ENCODE data around the gene DAP.

DAP gene

GRCh38 chr5:10649666-10650380 lies 111.2 kb downstream of the DAP start:
- Histone ChIP-seq H2BK12ac (ENCODE audit: low read length) (no peak overlapping the region), H4K91ac (ENCODE audit: low read depth, low read length, poor library complexity) (no peak overlapping the region), H2AFZ (ENCODE audit: low read length) (no peak overlapping the region), H3K4me3 (ENCODE audit: low read length in 2 of 2) (no peak overlapping the region), H3K27ac (replicated peaks; ENCODE audit: low read length) (no peak overlapping the region), H3K23ac (ENCODE audit: low read depth, low read length, poor library complexity) (peak overlapping the region; percentile 25), H3K27me3 (ENCODE audit: control insufficient read depth in 3 of 3, insufficient read depth in 3 of 3, low read depth in 1 of 3, low read length in 3 of 3) (no peaks in the 10 kb centered on the region), H2BK120ac (ENCODE audit: low read depth, low read length) (no peak overlapping the region), H3K9me3 (replicated peaks in 1 of 2; ENCODE audit: control insufficient read depth in 2 of 2, insufficient read depth in 1 of 2, low read depth in 1 of 2, low read length in 2 of 2) (peaks cover 0 to 1% of the 10 kb centered on the region in 2 donors), H3K4ac (ENCODE audit: low read length) (no peak overlapping the region), H3K36me3 (replicated peaks in 1 of 2; ENCODE audit: control insufficient read depth in 2 of 2, insufficient read depth in 2 of 2, low read length in 2 of 2) (no peaks in the 10 kb centered on the region), H2AK5ac (ENCODE audit: low read depth, low read length) (no peak overlapping the region), H3K4me1 (ENCODE audit: control insufficient read depth in 2 of 2, insufficient read depth in 1 of 2, low read depth in 1 of 2, low read length in 2 of 2) (peaks cover 0 to 3% of the 10 kb centered on the region in 2 donors), H3K79me1 (ENCODE audit: low read depth, low read length) (peaks cover 2% of the 10 kb centered on the region), H3K4me2 (ENCODE audit: insufficient read depth, low read length, poor library complexity, severe bottlenecking) (no peak overlapping the region), H3K14ac (ENCODE audit: low read length) (no peak overlapping the region), H2BK15ac (ENCODE audit: low read length) (no peak overlapping the region), H3K9ac (ENCODE audit: low read depth, low read length, poor library complexity) (no peak overlapping the region), H4K8ac (ENCODE audit: low read depth, low read length) (no peak overlapping the region), H2BK5ac (ENCODE audit: low read length) (no peak overlapping the region), H3K18ac (ENCODE audit: low read length) (no peak overlapping the region)
- WGBS, 2 donors (ENCODE audit: extremely low coverage in 2 of 2, insufficient read length in 2 of 2, insufficient replicate concordance in 1 of 2): no CpG with 5 or more reads among the region's 68 CpGs
- DNase-seq (ENCODE audit: low spot score): no peak

- Histone ChIP-seq H3K14ac (ENCODE audit: low read length) (no peak overlapping the region), H3K27ac (replicated peaks; ENCODE audit: low read length) (no peak overlapping the region), H3K23ac (ENCODE audit: low read depth, low read length, poor library complexity) (peak overlapping the region; percentile 25), H3K27me3 (ENCODE audit: control insufficient read depth in 3 of 3, insufficient read depth in 3 of 3, low read depth in 1 of 3, low read length in 3 of 3) (no peaks in the 10 kb centered on the region), H2BK120ac (ENCODE audit: low read depth, low read length) (no peak overlapping the region), H3K4me1 (ENCODE audit: control insufficient read depth in 2 of 2, insufficient read depth in 1 of 2, low read depth in 1 of 2, low read length in 2 of 2) (peaks cover 0 to 3% of the 10 kb centered on the region in 2 donors), H3K18ac (ENCODE audit: low read length) (no peak overlapping the region), H3K4me3 (ENCODE audit: low read length in 2 of 2) (no peak overlapping the region), H3K9me3 (replicated peaks in 1 of 2; ENCODE audit: control insufficient read depth in 2 of 2, insufficient read depth in 1 of 2, low read depth in 1 of 2, low read length in 2 of 2) (peaks cover 0 to 1% of the 10 kb centered on the region in 2 donors), H3K4me2 (ENCODE audit: insufficient read depth, low read length, poor library complexity, severe bottlenecking) (no peak overlapping the region), H2BK15ac (ENCODE audit: low read length) (no peak overlapping the region), H3K4ac (ENCODE audit: low read length) (no peak overlapping the region), H2BK5ac (ENCODE audit: low read length) (no peak overlapping the region), H2AFZ (ENCODE audit: low read length) (no peak overlapping the region), H3K9ac (ENCODE audit: low read depth, low read length, poor library complexity) (no peak overlapping the region), H3K79me1 (ENCODE audit: low read depth, low read length) (peaks cover 2% of the 10 kb centered on the region), H2AK5ac (ENCODE audit: low read depth, low read length) (peak overlapping the region; percentile 22), H4K91ac (ENCODE audit: low read depth, low read length, poor library complexity) (no peak overlapping the region), H2BK12ac (ENCODE audit: low read length) (no peak overlapping the region), H3K36me3 (replicated peaks in 1 of 2; ENCODE audit: control insufficient read depth in 2 of 2, insufficient read depth in 2 of 2, low read length in 2 of 2) (no peaks in the 10 kb centered on the region), H4K8ac (ENCODE audit: low read depth, low read length) (no peak overlapping the region)
- DNase-seq (ENCODE audit: low spot score): no peak
- no CpG with 5 or more reads among the region's 60 CpGs for WGBS, 2 donors (ENCODE audit: extremely low coverage in 2 of 2, insufficient read length in 2 of 2, insufficient replicate concordance in 1 of 2)
Measured at GRCh38 chr5:10648806-10649665, 112.0 kb downstream of the DAP start.

- no peak overlapping the region for H2BK15ac ChIP-seq (ENCODE audit: low read length)
- no peak overlapping the region for H2BK5ac ChIP-seq (ENCODE audit: low read length)
- no peak overlapping the region for H3K23ac ChIP-seq (ENCODE audit: low read depth, low read length, poor library complexity)
- H3K9ac ChIP-seq (ENCODE audit: low read depth, low read length, poor library complexity): no peak overlapping the region
- peaks cover 2% of the 10 kb centered on the region for H3K79me1 ChIP-seq (ENCODE audit: low read depth, low read length)
- no peak overlapping the region for H2BK120ac ChIP-seq (ENCODE audit: low read depth, low read length)
- DNase-seq (ENCODE audit: low spot score): no peak
- no peak overlapping the region for H3K4ac ChIP-seq (ENCODE audit: low read length)
- no peak overlapping the region for H2BK12ac ChIP-seq (ENCODE audit: low read length)
- no peak overlapping the region for H4K91ac ChIP-seq (ENCODE audit: low read depth, low read length, poor library complexity)
- H3K27me3 ChIP-seq (ENCODE audit: control insufficient read depth in 3 of 3, insufficient read depth in 3 of 3, low read depth in 1 of 3, low read length in 3 of 3): no peaks in the 10 kb centered on the region
- H3K4me3 ChIP-seq (ENCODE audit: low read length in 2 of 2): no peak overlapping the region
- peaks cover 0 to 1% of the 10 kb centered on the region in 2 donors for H3K9me3 ChIP-seq (replicated peaks in 1 of 2; ENCODE audit: control insufficient read depth in 2 of 2, insufficient read depth in 1 of 2, low read depth in 1 of 2, low read length in 2 of 2)
- H3K36me3 ChIP-seq (replicated peaks in 1 of 2; ENCODE audit: control insufficient read depth in 2 of 2, insufficient read depth in 2 of 2, low read length in 2 of 2): no peaks in the 10 kb centered on the region
- no peak overlapping the region for H2AFZ ChIP-seq (ENCODE audit: low read length)
- H4K8ac ChIP-seq (ENCODE audit: low read depth, low read length): no peak overlapping the region
- H3K4me2 ChIP-seq (ENCODE audit: insufficient read depth, low read length, poor library complexity, severe bottlenecking): no peak overlapping the region
- no peak overlapping the region for H3K27ac ChIP-seq (replicated peaks; ENCODE audit: low read length)
- no peak overlapping the region for H2AK5ac ChIP-seq (ENCODE audit: low read depth, low read length)
- H3K4me1 ChIP-seq (ENCODE audit: control insufficient read depth in 2 of 2, insufficient read depth in 1 of 2, low read depth in 1 of 2, low read length in 2 of 2): peaks cover 0 to 3% of the 10 kb centered on the region in 2 donors
- H3K18ac ChIP-seq (ENCODE audit: low read length): no peak overlapping the region
- no CpG with 5 or more reads among the region's 5 CpGs for WGBS, 2 donors (ENCODE audit: extremely low coverage in 2 of 2, insufficient read length in 2 of 2, insufficient replicate concordance in 1 of 2)
- H3K14ac ChIP-seq (ENCODE audit: low read length): no peak overlapping the region
Measured at GRCh38 chr5:10647640-10648039, 113.4 kb downstream of the DAP start.

- no peak overlapping the region for H3K27ac ChIP-seq (replicated peaks; ENCODE audit: low read length)
- no peak overlapping the region for H2BK120ac ChIP-seq (ENCODE audit: low read depth, low read length)
- no peak overlapping the region for H3K4ac ChIP-seq (ENCODE audit: low read length)
- H3K4me1 ChIP-seq (ENCODE audit: control insufficient read depth in 2 of 2, insufficient read depth in 1 of 2, low read depth in 1 of 2, low read length in 2 of 2): peaks cover 0 to 2% of the 10 kb centered on the region in 2 donors
- no peaks in the 10 kb centered on the region for H3K27me3 ChIP-seq (ENCODE audit: control insufficient read depth in 3 of 3, insufficient read depth in 3 of 3, low read depth in 1 of 3, low read length in 3 of 3)
- no peak overlapping the region for H4K91ac ChIP-seq (ENCODE audit: low read depth, low read length, poor library complexity)
- no CpG with 5 or more reads among the region's 6 CpGs for WGBS, 2 donors (ENCODE audit: extremely low coverage in 2 of 2, insufficient read length in 2 of 2, insufficient replicate concordance in 1 of 2)
- H2BK5ac ChIP-seq (ENCODE audit: low read length): no peak overlapping the region
- H2AFZ ChIP-seq (ENCODE audit: low read length): no peak overlapping the region
- no peak overlapping the region for H4K8ac ChIP-seq (ENCODE audit: low read depth, low read length)
- H3K4me3 ChIP-seq (ENCODE audit: low read length in 2 of 2): no peak overlapping the region
- H3K79me1 ChIP-seq (ENCODE audit: low read depth, low read length): peaks cover 2% of the 10 kb centered on the region
- no peaks in the 10 kb centered on the region for H3K36me3 ChIP-seq (replicated peaks in 1 of 2; ENCODE audit: control insufficient read depth in 2 of 2, insufficient read depth in 2 of 2, low read length in 2 of 2)
- H3K14ac ChIP-seq (ENCODE audit: low read length): peak overlapping the region; percentile 38
- no peak overlapping the region for H3K23ac ChIP-seq (ENCODE audit: low read depth, low read length, poor library complexity)
- peaks cover 0 to 1% of the 10 kb centered on the region in 2 donors for H3K9me3 ChIP-seq (replicated peaks in 1 of 2; ENCODE audit: control insufficient read depth in 2 of 2, insufficient read depth in 1 of 2, low read depth in 1 of 2, low read length in 2 of 2)
- no peak overlapping the region for H2BK12ac ChIP-seq (ENCODE audit: low read length)
- H3K4me2 ChIP-seq (ENCODE audit: insufficient read depth, low read length, poor library complexity, severe bottlenecking): no peak overlapping the region
- H2AK5ac ChIP-seq (ENCODE audit: low read depth, low read length): no peak overlapping the region
- H3K9ac ChIP-seq (ENCODE audit: low read depth, low read length, poor library complexity): no peak overlapping the region
- H2BK15ac ChIP-seq (ENCODE audit: low read length): no peak overlapping the region
- H3K18ac ChIP-seq (ENCODE audit: low read length): peak overlapping the region; percentile 16
- DNase-seq (ENCODE audit: low spot score): no peak
Measured at GRCh38 chr5:10645671-10646070, 115.4 kb downstream of the DAP start.
